SK-N-MC (cell line): ENCODE measurements around the gene ZMYM1.
"Not testable (repeated sequence)": the region's sequence is repeated elsewhere in the genome, so short reads cannot be mapped to it uniquely, and the experiment has no call there.

Experiments used
- DNase-seq: peaks from one replicate; pipeline ENCODE4 v3.0.0-alpha.2; 2011; ENCODE audit warnings: low read depth, low spot score
- H3K27ac ChIP-seq: fragments of 200-600 bp; sonication (generic); 2 replicates; pipeline ENCODE4 v1.5.1; 2016; ENCODE audit warnings: mixed run types
- H3K36me3 ChIP-seq: fragments of 200-600 bp; sonication (generic); 2 replicates; pipeline ENCODE4 v1.6.1; 2017; ENCODE audit warnings: antibody characterized with exemption, low read length, mixed read lengths; ENCODE audit not compliant: insufficient read depth
- H3K4me3 ChIP-seq: fragments of 200-600 bp; sonication (generic); 2 replicates; pipeline ENCODE4 v1.5.1; 2016
- H3K9ac ChIP-seq: fragments of 200-600 bp; sonication (generic); 2 replicates; pipeline ENCODE4 v1.8.0; 2017; ENCODE audit warnings: mixed run types, mixed read lengths; ENCODE audit not compliant: insufficient read length
- H3K9me3 ChIP-seq: fragments of 200-600 bp; sonication (generic); 2 replicates; pipeline ENCODE4 v1.6.1; 2017; ENCODE audit warnings: low read depth, mild to moderate bottlenecking, antibody characterized with exemption, low read length, moderate library complexity, mixed read lengths
- EZH2 ChIP-seq: fragments of 200-600 bp; sonication (generic); IDR thresholded peaks from one replicate; pipeline ENCODE4 v1.6.1; 2017; ENCODE audit warnings: antibody characterized with exemption
- FOXP2 ChIP-seq: optimal IDR thresholded peaks from 2 replicates; pipeline ENCODE3; 2011; ENCODE audit warnings: mild to moderate bottlenecking, moderate library complexity; ENCODE audit not compliant: insufficient read depth; ENCODE audit errors: extremely low read length, control extremely low read depth
- POLR2AphosphoS5 ChIP-seq: IDR thresholded peaks from 2 replicates; pipeline ENCODE4 v1.6.1; 2012; ENCODE audit warnings: mild to moderate bottlenecking, low read depth, low read length, borderline replicate concordance

Gene ZMYM1

DNA sequence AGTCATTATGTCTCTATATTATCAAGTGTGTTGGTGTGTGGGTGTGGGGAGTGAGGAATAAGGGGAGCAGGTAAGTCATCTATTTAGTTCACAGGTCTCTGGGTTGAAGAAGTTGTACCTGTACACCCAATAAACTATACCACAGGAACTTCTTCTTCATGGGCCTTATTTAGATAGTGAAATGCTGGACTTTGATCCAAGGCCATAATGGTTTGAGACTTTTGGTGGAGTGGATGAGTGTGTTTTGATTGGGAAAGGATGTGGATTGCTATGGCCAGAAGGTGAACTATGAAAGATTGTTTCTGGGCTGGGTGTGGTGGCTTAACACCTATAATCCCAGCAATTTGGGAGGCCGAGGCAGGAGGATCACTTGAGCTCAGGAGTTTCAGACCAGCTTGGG is 40.5 kb upstream of the ZMYM1 start:
- Histone ChIP-seq H3K9me3 (no peaks in the 10 kb centered on the region; the same call in 1 of the 2 replicates), H3K9ac (no peak overlapping the region), H3K36me3 (no peaks in the 10 kb centered on the region), H3K27ac (no peak overlapping the region), H3K4me3 (no peak overlapping the region)
- no peak for TF ChIP-seq FOXP2
- no peak for TF ChIP-seq POLR2AphosphoS5
- TF ChIP-seq EZH2 = no peak
- DNase-seq = no peak

DNA sequence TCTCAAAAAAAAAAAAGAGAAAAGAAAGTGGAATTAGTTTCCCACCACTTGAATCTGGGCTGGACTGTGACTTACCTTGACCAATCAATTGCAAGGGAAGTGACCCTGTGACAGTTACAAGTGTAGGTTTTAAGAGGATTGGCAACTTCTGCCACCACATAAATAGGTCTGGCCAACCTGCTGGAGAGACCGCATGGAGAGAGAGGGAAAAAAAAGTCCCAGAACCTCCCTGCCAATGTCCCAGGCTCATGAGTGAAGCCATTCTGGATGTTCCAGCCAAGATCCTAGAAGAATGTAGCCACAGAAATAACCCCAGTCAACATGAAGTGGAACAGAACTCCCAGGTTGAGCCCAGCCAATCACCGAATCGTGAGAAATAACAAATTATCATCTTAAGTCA is 35.7 kb upstream of the ZMYM1 start:
- H3K36me3 ChIP-seq = no peaks in the 10 kb centered on the region
- H3K27ac ChIP-seq = no peak overlapping the region
- TF ChIP-seq FOXP2 (no peak), POLR2AphosphoS5 (no peak), EZH2 (no peak)
- H3K4me3 ChIP-seq = no peak overlapping the region
- H3K9me3 ChIP-seq = no peaks in the 10 kb centered on the region
- no peak overlapping the region for H3K9ac ChIP-seq
- no peak for DNase-seq

DNA sequence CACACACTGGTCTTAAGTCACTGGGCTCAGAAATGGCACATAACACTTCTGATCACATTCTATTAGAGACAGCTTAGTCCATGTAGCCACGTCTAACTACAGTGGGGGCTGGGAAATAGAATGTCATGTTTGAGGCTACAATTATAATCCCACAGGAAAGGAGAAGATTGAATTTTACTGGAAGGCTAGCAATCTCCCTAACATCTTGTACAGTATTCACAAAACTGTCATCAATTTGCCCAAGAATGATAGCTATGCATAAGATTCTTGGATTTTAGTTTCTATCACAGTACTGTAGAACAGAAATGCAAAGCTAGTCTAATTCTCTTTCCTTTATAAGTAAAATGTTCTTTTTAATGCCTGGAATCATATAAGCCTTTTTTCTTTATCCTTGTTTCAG is 34.8 kb upstream of the ZMYM1 start:
- TF ChIP-seq POLR2AphosphoS5 = no peak
- TF ChIP-seq FOXP2 = no peak
- TF ChIP-seq EZH2 = no peak
- DNase-seq = no peak
- no peak overlapping the region for H3K4me3 ChIP-seq
- H3K9me3 ChIP-seq = no peaks in the 10 kb centered on the region
- H3K27ac ChIP-seq = no peak overlapping the region
- no peaks in the 10 kb centered on the region for H3K36me3 ChIP-seq
- H3K9ac ChIP-seq = no peak overlapping the region

DNA sequence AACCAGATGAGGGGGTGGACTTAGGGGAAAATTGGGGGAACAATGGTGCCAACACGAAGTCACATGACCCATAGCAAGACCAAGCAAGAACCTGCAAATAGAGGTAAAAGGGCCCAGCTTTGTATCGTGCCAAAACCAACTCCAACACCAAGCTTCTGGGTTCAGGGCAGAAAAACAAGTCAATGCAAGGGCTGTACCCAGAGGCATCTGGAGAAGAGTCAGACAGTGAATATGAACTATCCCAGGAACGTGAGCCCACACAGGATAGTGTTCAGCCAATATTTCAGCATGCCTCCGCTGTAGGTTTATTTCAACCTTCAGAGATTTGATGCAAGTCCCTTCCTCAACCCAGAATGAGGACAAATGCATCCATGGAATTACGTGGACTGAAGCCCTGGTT is 32.5 kb upstream of the ZMYM1 start:
- H3K9ac ChIP-seq = no peak overlapping the region
- no peaks in the 10 kb centered on the region for H3K36me3 ChIP-seq
- no peak overlapping the region for H3K27ac ChIP-seq
- H3K9me3 ChIP-seq = no peaks in the 10 kb centered on the region
- no peak for DNase-seq
- H3K4me3 ChIP-seq = no peak overlapping the region
- TF ChIP-seq FOXP2 (no peak), EZH2 (no peak), POLR2AphosphoS5 (no peak)

DNA sequence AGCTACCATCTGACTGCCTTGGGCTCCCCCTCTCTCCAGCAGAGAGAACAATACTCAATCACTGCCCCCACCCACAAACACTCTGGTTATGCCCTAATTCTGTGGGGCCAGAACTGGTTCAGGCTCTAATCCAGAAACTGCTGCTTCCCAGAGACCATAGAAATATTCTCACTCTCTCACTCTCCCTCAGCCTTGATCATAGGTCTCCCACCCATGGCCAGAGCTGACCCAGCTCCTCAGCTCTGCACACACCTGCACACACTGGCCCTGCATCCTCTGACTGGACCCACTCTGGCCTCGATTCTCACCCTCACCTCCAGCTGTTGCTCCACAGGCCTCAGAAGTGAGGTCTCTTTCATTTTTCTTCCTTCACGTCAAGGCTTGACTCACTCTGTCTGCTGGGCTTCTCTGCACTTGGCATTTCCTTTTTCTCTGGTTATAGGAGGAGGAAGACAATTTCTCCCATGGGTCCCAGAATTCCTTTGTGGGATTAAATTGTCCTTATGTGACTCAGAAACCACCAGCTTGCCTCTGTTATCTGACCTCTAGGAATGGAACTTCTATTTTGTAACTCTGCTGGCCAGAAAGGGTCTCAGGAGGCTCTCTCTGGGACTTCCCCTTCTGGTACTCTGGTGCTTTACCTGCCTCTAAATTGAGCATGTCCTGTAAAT is 31.9 kb upstream of the ZMYM1 start:
- Histone ChIP-seq H3K9ac (no peak overlapping the region), H3K9me3 (no peaks in the 10 kb centered on the region), H3K36me3 (no peaks in the 10 kb centered on the region), H3K4me3 (no peak overlapping the region), H3K27ac (no peak overlapping the region)
- TF ChIP-seq FOXP2 = no peak
- DNase-seq = no peak

DNA sequence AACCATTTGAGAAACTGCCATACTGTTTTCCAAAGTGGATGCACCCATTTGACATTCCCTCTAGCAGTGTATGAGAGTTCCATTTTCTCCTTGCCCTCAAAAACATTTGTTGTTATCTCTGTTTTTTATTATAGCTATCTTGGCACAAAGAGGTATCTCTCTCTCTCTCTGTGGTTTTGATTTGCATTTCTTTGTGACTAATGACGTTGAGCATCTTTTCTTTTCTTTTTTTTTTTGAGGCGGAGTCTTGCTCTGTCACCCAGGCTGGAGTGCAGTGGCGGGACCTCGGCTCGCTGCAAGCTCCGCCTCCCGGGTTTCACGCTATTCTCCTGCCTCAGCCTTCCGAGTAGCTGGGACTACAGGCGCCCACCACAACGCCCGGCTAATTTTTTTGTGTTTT is 30.1 kb upstream of the ZMYM1 start:
- Histone ChIP-seq H3K36me3 (no peaks in the 10 kb centered on the region), H3K27ac (no peak overlapping the region), H3K9ac (no peak overlapping the region), H3K9me3 (no peaks in the 10 kb centered on the region), H3K4me3 (no peak overlapping the region)
- no peak for DNase-seq
- TF ChIP-seq EZH2 (no peak), FOXP2 (no peak), POLR2AphosphoS5 (no peak)

DNA sequence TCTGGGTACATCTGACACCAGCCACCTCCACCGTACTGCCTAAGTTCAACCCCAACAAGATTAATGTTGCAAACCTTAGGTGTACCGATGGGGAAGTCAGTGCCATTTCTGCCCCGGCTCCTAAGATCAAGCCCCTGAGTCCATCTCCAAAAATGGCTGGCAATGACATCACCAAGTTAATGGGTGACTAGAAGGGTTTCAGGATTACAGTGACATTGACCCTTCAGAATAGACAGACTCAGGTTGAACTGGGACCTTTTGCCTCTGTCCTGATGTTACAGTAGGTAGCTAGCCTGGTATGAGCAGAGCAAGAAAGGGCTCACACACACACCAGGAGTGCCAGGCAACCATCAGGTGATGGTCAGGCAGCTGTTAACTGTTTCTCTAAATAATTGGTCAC is 25.8 kb upstream of the ZMYM1 start:
- H3K4me3 ChIP-seq = no peak overlapping the region
- H3K9ac ChIP-seq = no peak overlapping the region
- H3K9me3 ChIP-seq = no peaks in the 10 kb centered on the region
- H3K36me3 ChIP-seq = no peaks in the 10 kb centered on the region
- no peak for TF ChIP-seq POLR2AphosphoS5
- no peak for TF ChIP-seq EZH2
- TF ChIP-seq FOXP2 = no peak
- no peak overlapping the region for H3K27ac ChIP-seq
- DNase-seq = no peak

DNA sequence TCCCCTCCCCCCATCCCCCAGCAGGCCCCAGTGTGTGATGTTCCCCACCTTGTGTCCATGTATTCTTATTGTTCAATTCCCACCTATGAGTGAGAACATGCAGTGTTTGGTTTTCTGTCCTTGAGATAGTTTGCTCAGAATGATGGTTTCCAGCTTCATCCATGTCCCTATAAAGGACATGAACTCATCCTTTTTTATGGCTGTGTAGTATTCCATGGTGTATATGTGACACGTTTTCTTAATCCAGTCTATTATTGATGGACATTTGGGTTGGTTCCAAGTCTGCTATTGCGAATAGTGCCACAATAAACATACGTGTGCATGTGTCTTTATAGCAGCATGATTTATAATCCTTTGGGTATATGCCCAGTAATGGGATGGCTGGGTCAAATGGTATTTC is 24.9 kb upstream of the ZMYM1 start:
- H3K4me3 ChIP-seq, H3K27ac ChIP-seq, H3K36me3 ChIP-seq, H3K9me3 ChIP-seq, DNase-seq, H3K9ac ChIP-seq: not testable (repeated sequence)

DNA sequence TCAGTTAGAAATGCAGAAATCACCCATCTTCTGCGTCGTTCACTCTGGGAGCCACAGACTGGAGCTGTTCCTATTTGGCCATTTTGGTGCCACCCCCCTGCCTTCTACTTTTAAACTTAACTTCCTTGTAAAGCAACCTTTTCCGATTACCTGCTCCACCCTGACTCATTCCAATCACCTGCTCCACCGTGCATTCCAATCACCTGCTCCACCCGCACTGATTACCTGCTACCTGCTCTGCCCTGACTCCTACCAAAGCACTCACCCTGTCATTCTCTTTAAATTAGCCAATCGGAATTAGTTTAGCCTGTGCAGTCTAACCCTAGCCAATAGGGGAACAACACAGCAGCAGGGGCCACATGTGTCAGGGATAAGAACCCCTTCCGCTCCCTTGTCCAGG is 20.9 kb upstream of the ZMYM1 start:
- not testable (repeated sequence) for H3K4me3 ChIP-seq, H3K27ac ChIP-seq, H3K9ac ChIP-seq, DNase-seq, H3K9me3 ChIP-seq, H3K36me3 ChIP-seq
